GM12878 (cell line): ENCODE data around the gene PSMD1.

Experiments used
- CTCF ChIP-seq, 3 experiments: IDR thresholded peaks in 2 of 3; conservative IDR thresholded peaks in 1 of 3; 2 replicates each; pipeline ENCODE4 v1.5.1; 2011; ENCODE audit warnings: low read depth in 3 of 3, low read length in 3 of 3, mild to moderate bottlenecking in 3 of 3, control low read depth in 2 of 3, moderate library complexity in 2 of 3, inconsistent platforms in 1 of 3, mixed read lengths in 1 of 3; ENCODE audit not compliant: control insufficient read depth in 2 of 3, insufficient read depth in 1 of 3; ENCODE audit errors: extremely low read depth in 1 of 3
- FOXK2 ChIP-seq: fragments of 450-650 bp; IDR thresholded peaks from 2 replicates; pipeline ENCODE4 v1.6.1; 2017; ENCODE audit warnings: mild to moderate bottlenecking, moderate library complexity
- IKZF2 ChIP-seq, 2 experiments: fragments of 450-650 bp; IDR thresholded peaks; 2 replicates each; pipeline ENCODE4 v1.6.1; 2017; ENCODE audit warnings: mild to moderate bottlenecking in 2 of 2, moderate library complexity in 2 of 2
- JUNB ChIP-seq: IDR thresholded peaks from 2 replicates; pipeline ENCODE4 v1.6.1; 2016; ENCODE audit warnings: antibody characterized with exemption, mild to moderate bottlenecking
- MYC ChIP-seq: IDR thresholded peaks from 2 replicates; pipeline ENCODE4 v1.6.1; 2011; ENCODE audit warnings: mild to moderate bottlenecking, low read length, moderate library complexity, inconsistent platforms; ENCODE audit not compliant: insufficient read depth, insufficient replicate concordance, insufficient read length, severe bottlenecking
- POLR2A ChIP-seq: IDR thresholded peaks from 2 replicates; pipeline ENCODE4 v1.6.1; 2011; ENCODE audit warnings: low read depth, mild to moderate bottlenecking, low read length
- TBL1XR1 ChIP-seq: IDR thresholded peaks from 2 replicates; pipeline ENCODE4 v1.6.1; 2012; ENCODE audit warnings: low read depth, low read length, improper control_type of control experiment
- ZNF217 ChIP-seq: fragments of 450-650 bp; IDR thresholded peaks from 2 replicates; pipeline ENCODE4 v1.6.1; 2017; ENCODE audit warnings: antibody characterized with exemption, mild to moderate bottlenecking

DNA sequence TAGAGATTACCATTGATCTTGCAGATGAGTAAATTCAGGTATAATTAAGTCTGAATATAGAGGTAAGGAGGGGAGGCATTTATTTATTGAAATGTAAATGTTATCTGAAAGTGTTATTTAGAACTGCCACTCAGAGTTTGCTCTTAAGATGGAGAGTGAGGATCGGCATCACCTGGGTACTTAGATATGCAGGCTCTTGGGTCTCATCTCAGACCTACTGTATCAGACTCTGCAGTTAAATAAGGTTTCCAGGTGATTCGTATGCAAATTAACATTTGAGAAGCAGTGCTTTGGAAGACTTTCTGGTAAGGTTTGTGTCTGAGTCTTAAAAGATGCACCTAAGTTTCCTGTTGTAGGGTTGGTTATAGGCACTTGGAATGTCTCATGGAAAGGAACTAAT lies 59.0 kb downstream of the PSMD1 start:
- no peak for TF ChIP-seq CTCF (IDR thresholded peaks at IDR 0.05 in 2 of 3, conservative IDR thresholded peaks at IDR 0.05 in 1 of 3; ENCODE audit: control insufficient read depth in 2 of 3, extremely low read depth in 1 of 3, insufficient read depth in 1 of 3, low read depth in 3 of 3, low read length in 3 of 3)
- no peak for TF ChIP-seq TBL1XR1
- no peak for TF ChIP-seq MYC
- no peak for TF ChIP-seq ZNF217
- TF ChIP-seq JUNB: no peak
- TF ChIP-seq POLR2A: no peak
- TF ChIP-seq IKZF2 (IDR thresholded peaks at IDR 0.05): no peak
- no peak for TF ChIP-seq FOXK2
